ENCODE data around the gene NOB1.

DNA sequence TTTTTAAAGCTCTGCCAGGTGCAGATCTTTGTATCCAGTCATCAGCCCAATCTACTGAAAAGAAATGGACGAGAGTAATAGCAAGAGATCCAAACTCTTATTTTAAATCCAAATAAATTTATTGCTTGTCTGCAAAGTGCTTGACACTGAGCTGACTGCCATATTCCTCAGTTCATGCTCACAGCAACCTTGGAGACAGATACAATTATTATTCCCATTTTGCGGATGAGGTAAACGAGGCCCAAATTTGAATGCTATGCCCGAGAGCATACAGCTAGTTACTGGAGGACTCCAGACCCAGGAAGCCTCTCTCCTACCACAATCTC is 620 bp downstream of the NOB1 start:
- TF ChIP-seq CTCF (IDR thresholded peaks at IDR 0.05) (no peak), POLR2A (IDR thresholded peaks at IDR 0.05) (no peak)
